HFF-Myc (cell line): Measurements from ENCODE around the gene STX8.
A peak's percentile ranks its signal among the peaks of the same experiment; 100 is the strongest.

ENCODE experiments used
- DNase-seq: peaks from one replicate; pipeline ENCODE4 v3.0.0-alpha.2; 2011; ENCODE audit warnings: low read depth; ENCODE audit errors: extremely low read depth
- H3K4me3 ChIP-seq: replicated peaks from 2 replicates; pipeline ENCODE4 v1.5.1; 2011; ENCODE audit warnings: low read depth, mild to moderate bottlenecking, control low read depth, low read length
- CTCF ChIP-seq: IDR thresholded peaks from 2 replicates; pipeline ENCODE4 v1.5.1; 2012; ENCODE audit warnings: mild to moderate bottlenecking, low read depth, low read length, control low read depth; ENCODE audit errors: missing control alignments

The STX8 gene

GRCh38 chr17:9402590-9403199 is 172.9 kb downstream of the STX8 start:
- peak; percentile 29 for DNase-seq
- peak; percentile 63 for TF ChIP-seq CTCF
- no peak overlapping the region for H3K4me3 ChIP-seq

GRCh38 chr17:9401434-9401833 is 174.2 kb downstream of the STX8 start:
- no peak for TF ChIP-seq CTCF
- DNase-seq: no peak

GRCh38 chr17:9389111-9389527 is 186.5 kb downstream of the STX8 start:
- no peak overlapping the region for H3K4me3 ChIP-seq
- TF ChIP-seq CTCF: no peak
- peak; percentile 71 for DNase-seq

More at GRCh38 chr17:9401434-9401833, 174.2 kb downstream of the STX8 start:
- no peak overlapping the region for H3K4me3 ChIP-seq

- DNase-seq: no peak
- TF ChIP-seq CTCF: no peak
- no peak overlapping the region for H3K4me3 ChIP-seq
Measured at GRCh38 chr17:9386401-9386800, 189.2 kb downstream of the STX8 start.

GRCh38 chr17:9383826-9384225 is 191.8 kb downstream of the STX8 start:
- no peak for TF ChIP-seq CTCF
- no peak for DNase-seq
- no peak overlapping the region for H3K4me3 ChIP-seq

GRCh38 chr17:9382626-9383025 is 193.0 kb downstream of the STX8 start:
- TF ChIP-seq CTCF: no peak
- H3K4me3 ChIP-seq: no peak overlapping the region
- no peak for DNase-seq

GRCh38 chr17:9381068-9381467 is 194.6 kb downstream of the STX8 start:
- no peak for DNase-seq
- TF ChIP-seq CTCF: no peak
- H3K4me3 ChIP-seq: no peak overlapping the region
